Suprapubic skin (tissue), 3 donors: ENCODE data around the gene MBP.

Source experiments
- EP300 ChIP-seq: sonication (generic); formaldehyde crosslinking; IDR thresholded peaks from one replicate; pipeline ENCODE4 v1.6.1; 2017; ENCODE audit warnings: antibody characterized with exemption
- TF ChIP-seq, protein P1 (sequence below), 2 donors: fragments of 200-600 bp in 1 of 2; fragments of 450-650 bp in 1 of 2; sonication (generic) in 1 of 2; IDR thresholded peaks; one replicate each; pipeline ENCODE4 v1.5.1; 2016 to 2019; ENCODE audit warnings: antibody characterized with exemption in 2 of 2, mild to moderate bottlenecking in 1 of 2, moderate library complexity in 1 of 2

DNA sequence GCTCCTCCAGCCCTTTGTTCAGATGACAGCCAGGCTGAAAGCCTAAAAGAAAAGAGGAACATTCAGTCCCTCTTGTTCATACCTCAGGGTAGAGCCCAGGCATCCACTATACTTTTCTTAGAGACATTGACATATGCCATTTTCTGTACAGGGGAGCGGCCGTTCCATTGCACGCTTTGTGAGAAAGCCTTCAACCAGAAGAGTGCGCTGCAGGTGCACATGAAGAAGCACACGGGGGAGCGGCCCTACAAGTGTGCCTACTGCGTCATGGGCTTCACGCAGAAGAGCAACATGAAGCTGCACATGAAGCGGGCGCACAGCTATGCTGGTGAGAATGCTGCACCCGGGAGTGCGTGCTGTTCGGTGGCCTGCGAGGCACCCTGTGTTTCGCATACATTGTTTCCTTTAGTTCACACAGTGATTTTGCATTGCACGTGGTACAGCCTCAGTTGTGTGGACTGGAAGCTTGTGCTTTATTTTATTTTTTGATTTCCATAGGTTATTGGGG lies 172.0 kb downstream of the MBP start:
- TF ChIP-seq, protein P1, sequence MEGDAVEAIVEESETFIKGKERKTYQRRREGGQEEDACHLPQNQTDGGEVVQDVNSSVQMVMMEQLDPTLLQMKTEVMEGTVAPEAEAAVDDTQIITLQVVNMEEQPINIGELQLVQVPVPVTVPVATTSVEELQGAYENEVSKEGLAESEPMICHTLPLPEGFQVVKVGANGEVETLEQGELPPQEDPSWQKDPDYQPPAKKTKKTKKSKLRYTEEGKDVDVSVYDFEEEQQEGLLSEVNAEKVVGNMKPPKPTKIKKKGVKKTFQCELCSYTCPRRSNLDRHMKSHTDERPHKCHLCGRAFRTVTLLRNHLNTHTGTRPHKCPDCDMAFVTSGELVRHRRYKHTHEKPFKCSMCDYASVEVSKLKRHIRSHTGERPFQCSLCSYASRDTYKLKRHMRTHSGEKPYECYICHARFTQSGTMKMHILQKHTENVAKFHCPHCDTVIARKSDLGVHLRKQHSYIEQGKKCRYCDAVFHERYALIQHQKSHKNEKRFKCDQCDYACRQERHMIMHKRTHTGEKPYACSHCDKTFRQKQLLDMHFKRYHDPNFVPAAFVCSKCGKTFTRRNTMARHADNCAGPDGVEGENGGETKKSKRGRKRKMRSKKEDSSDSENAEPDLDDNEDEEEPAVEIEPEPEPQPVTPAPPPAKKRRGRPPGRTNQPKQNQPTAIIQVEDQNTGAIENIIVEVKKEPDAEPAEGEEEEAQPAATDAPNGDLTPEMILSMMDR (IDR thresholded peaks at IDR 0.05) = no peak
- TF ChIP-seq EP300 = no peak
